Naive B cell (primary cell): ENCODE measurements around the gene CDK11B. TPM values are rescaled to one million over a fixed set of nuclear protein-coding genes. Genes with fewer than 3 reads are reported as not detected.
"Not testable (repeated sequence)": the region's sequence is repeated elsewhere in the genome, so short reads cannot be mapped to it uniquely, and the experiment has no call there.

Source experiments
- ATAC-seq, 2 donors: fragments of 150-1000 bp; cut with Tn5 transposase; 2 replicates each; pipeline ENCODE4 v1.10.0; 2021; ENCODE audit warnings: low read depth in 2 of 2, mild to moderate bottlenecking in 2 of 2, moderate library complexity in 2 of 2
- DNase-seq: peaks from one replicate; pipeline ENCODE4 v3.0.0; 2022
- H3K27ac Mint-ChIP-seq, 6 donors: one replicate each; pipeline ENCODE4 v1.8.0; 2020 to 2022; ENCODE audit warnings: mild to moderate bottlenecking in 6 of 6, mixed read lengths in 6 of 6, moderate library complexity in 5 of 6, inconsistent platforms in 2 of 6
- H3K27me3 Mint-ChIP-seq, 3 donors: one replicate each; pipeline ENCODE4 v1.8.0; 2021 to 2022; ENCODE audit warnings: mixed read lengths in 3 of 3, mild to moderate bottlenecking in 1 of 3
- H3K36me3 Mint-ChIP-seq, 2 donors: one replicate each; pipeline ENCODE4 v1.8.0; 2020 to 2022; ENCODE audit warnings: mixed read lengths in 2 of 2, inconsistent platforms in 1 of 2, mild to moderate bottlenecking in 1 of 2
- H3K4me1 Mint-ChIP-seq, 3 donors: one replicate each; pipeline ENCODE4 v1.8.0; 2020 to 2022; ENCODE audit warnings: mixed read lengths in 3 of 3, inconsistent platforms in 1 of 3, mild to moderate bottlenecking in 1 of 3, moderate library complexity in 1 of 3
- H3K4me3 Mint-ChIP-seq, 8 donors: one replicate each; pipeline ENCODE4 v1.8.0; 2020 to 2022; ENCODE audit warnings: mild to moderate bottlenecking in 8 of 8, mixed read lengths in 8 of 8, moderate library complexity in 8 of 8, inconsistent platforms in 2 of 8
- H3K9me3 Mint-ChIP-seq, 7 donors: one replicate each; pipeline ENCODE4 v1.8.0; 2020 to 2022; ENCODE audit warnings: mixed read lengths in 7 of 7, mild to moderate bottlenecking in 5 of 7, inconsistent platforms in 2 of 7, moderate library complexity in 1 of 7
- polyA plus RNA-seq, 6 donors: library from polyadenylated mRNA; unstranded; fragments of 300-500 nt; fragmentation: Illumina TruSeq; gene quantifications; one replicate each; pipeline ENCODE4 v1.2.3, GENCODE V29; 2021; ENCODE audit warnings: low read depth in 6 of 6

The CDK11B gene
- polyA plus RNA-seq, 6 donors from 2014 or later, result 2.2 to 17.5 (median 8.4) TPM

DNA sequence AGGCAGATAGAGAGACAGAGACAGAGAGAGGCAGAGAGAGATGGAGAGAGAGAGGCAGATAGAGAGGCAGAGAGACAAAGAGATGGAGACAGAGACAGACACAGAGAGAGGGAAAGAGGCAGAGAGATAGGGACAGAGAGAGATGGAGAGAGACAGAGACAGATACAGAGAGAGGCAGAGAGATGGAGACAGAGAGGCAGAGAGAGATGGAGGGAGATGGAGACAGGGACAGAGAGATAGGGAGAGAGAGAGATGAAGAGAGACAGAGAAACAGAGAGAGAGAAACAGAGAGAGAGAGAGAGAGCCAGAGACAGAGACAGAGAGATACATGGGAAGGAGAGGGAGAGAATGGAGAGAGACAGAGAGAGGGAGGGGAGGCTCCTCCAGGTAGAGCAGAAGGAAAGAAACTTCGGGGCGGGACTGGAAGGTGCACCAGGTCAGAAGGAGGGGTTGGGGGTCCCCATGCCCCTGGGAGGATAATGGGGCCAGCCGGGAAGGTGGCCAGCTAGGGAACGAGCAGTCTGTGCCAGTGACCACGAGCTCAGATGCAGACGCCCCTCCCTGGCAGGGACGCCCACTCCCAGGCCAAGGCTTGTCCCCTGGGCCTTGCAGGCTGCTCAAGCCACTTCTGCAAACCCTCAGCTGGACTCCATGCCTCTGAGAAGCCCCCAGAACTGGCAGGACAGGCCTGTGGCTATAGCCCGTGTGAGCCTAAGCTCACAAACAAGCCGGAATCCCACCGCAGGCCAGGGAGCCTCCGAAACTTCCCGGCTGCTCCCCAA lies 62.1 kb downstream of the CDK11B start:
- no peak for DNase-seq
- Mint-ChIP-seq H3K9me3 (no peaks in the 10 kb centered on the region), H3K4me1 (peaks cover 4 to 6% (median 5%) of the 10 kb centered on the region in 3 donors), H3K27me3 (peaks cover 0 to 18% (median 5%) of the 10 kb centered on the region in 3 donors), H3K36me3 (no peaks in the 10 kb centered on the region), H3K4me3 (no peak overlapping the region), H3K27ac (no peak overlapping the region)
- ATAC-seq, result no peak

GRCh38 chr1:1595341-1595740 lies 63.5 kb downstream of the CDK11B start:
- peaks cover 0 to 13% (median 5%) of the 10 kb centered on the region in 3 donors for H3K27me3 Mint-ChIP-seq
- H3K36me3 Mint-ChIP-seq, ATAC-seq, DNase-seq, H3K4me3 Mint-ChIP-seq, H3K27ac Mint-ChIP-seq, H3K9me3 Mint-ChIP-seq, H3K4me1 Mint-ChIP-seq: not testable (repeated sequence)

DNA sequence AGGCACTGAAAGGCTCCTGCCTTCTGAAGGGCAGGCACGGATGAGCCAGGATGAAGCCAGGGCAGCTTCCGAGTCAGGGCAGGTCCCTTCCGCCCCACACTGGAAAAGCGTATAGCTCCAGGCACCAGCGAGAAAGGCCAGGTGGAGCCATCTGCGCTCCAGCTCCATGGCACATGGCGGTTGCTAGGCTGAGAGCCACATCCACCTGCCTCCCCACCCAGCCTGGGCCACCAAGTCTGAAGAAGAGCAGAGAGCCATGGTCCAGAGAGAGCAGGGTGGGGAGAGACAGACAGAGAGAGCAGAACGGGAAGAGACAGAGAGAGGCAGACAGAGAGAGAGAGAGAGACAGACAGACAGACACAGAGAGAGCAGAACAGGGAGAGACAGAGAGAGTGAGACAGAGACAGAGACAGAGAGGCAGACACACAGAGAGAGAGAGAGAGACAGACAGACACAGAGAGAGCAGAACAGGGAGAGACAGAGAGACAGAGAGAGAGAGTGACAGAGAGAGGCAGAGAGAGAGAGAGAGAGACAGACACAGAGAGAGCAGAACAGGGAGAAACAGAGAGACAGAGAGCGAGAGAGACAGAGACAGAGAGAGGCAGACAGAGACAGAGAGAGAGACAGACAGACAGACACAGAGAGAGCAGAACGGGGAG lies 64.1 kb downstream of the CDK11B start:
- H3K36me3 Mint-ChIP-seq, result no peaks in the 10 kb centered on the region
- H3K4me3 Mint-ChIP-seq, result no peak overlapping the region
- no peaks in the 10 kb centered on the region for H3K9me3 Mint-ChIP-seq
- DNase-seq, result no peak
- peaks cover 4 to 6% (median 5%) of the 10 kb centered on the region in 3 donors for H3K4me1 Mint-ChIP-seq
- H3K27me3 Mint-ChIP-seq, result peaks cover 1 to 13% (median 5%) of the 10 kb centered on the region in 3 donors
- peak; percentile 31 to 42 for ATAC-seq
- no peak overlapping the region for H3K27ac Mint-ChIP-seq

GRCh38 chr1:1593834-1594601 lies 64.8 kb downstream of the CDK11B start:
- Mint-ChIP-seq H3K27ac (peak overlapping the region in 1 of 6 donors; percentile 67), H3K4me1 (peaks cover 2 to 5% (median 3%) of the 10 kb centered on the region in 3 donors), H3K27me3 (peaks cover 3 to 11% (median 4%) of the 10 kb centered on the region in 3 donors), H3K9me3 (no peaks in the 10 kb centered on the region), H3K36me3 (no peaks in the 10 kb centered on the region), H3K4me3 (no peak overlapping the region)
- DNase-seq, result no peak
- no peak for ATAC-seq

DNA sequence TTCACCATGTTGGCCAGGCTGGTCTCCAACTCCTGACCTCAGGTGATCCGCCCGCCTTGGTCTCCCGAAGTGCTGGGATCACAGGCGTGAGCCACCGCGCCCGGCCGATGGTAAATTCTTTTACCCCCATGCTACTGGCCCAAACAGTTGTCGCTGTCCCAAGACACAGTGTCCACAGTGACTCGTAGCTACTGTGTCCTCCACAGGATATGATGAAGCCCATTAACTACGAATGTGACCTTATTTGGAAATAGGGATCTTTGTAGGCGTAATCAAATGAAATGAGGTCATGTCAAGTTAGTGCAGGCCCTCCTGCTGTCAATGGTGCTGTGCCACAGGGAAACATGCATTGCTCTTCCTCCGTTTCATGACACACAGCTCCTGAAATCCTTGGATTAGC lies 67.4 kb downstream of the CDK11B start:
- H3K27me3 Mint-ChIP-seq, result peaks cover 0 to 7% (median 3%) of the 10 kb centered on the region in 3 donors
- no peaks in the 10 kb centered on the region for H3K4me1 Mint-ChIP-seq
- ATAC-seq, result no peak
- no peaks in the 10 kb centered on the region for H3K9me3 Mint-ChIP-seq
- no peak for DNase-seq
- H3K4me3 Mint-ChIP-seq, result no peak overlapping the region
- H3K27ac Mint-ChIP-seq, result no peak overlapping the region
- H3K36me3 Mint-ChIP-seq, result no peaks in the 10 kb centered on the region

Other genes with a start within 250 kb of the CDK11B start
- 1 to 10 TPM in 1 of 6 donors, under 1 TPM in 4, not detected in 1; 0.17 to 1.5 (median 0.28) TPM for gene ANKRD65, start 237.7 kb downstream of the CDK11B start, polyA plus RNA-seq
- gene VWA1, start 223.3 kb downstream of the CDK11B start, polyA plus RNA-seq, result under 1 TPM in 1 of 6 donors, not detected in 5; 0.41 TPM
- gene ATAD3C, start 209.3 kb downstream of the CDK11B start, polyA plus RNA-seq, result not detected
- 10 to 100 TPM in 1 of 6 donors, 1 to 10 TPM in 3, under 1 TPM in 2; 0.20 to 10.2 (median 2.9) TPM for gene ATAD3B, start 187.2 kb downstream of the CDK11B start, polyA plus RNA-seq
- gene ATAD3A, start 146.8 kb downstream of the CDK11B start, polyA plus RNA-seq, result 10 to 100 TPM in 1 of 6 donors, 1 to 10 TPM in 5; 2.1 to 13.0 (median 5.8) TPM
- gene TMEM240, start 118.4 kb downstream of the CDK11B start, polyA plus RNA-seq, result not detected
- gene SSU72, start 84.1 kb downstream of the CDK11B start, polyA plus RNA-seq, result 100 to 1,000 TPM; 165 to 257 (median 213) TPM
- under 1 TPM in 3 of 6 donors, not detected in 3; 0.13 to 0.75 (median 0.19) TPM for gene FNDC10, start 58.9 kb downstream of the CDK11B start, polyA plus RNA-seq
- 10 to 100 TPM; 11.0 to 20.6 (median 13.1) TPM for gene MIB2, start 43.5 kb downstream of the CDK11B start, polyA plus RNA-seq
- gene MMP23B, start 26.8 kb downstream of the CDK11B start, polyA plus RNA-seq, result under 1 TPM in 4 of 6 donors, not detected in 2; 0.35 to 0.74 (median 0.53) TPM
- gene SLC35E2B, start 33.8 kb upstream of the CDK11B start, polyA plus RNA-seq, result 10 to 100 TPM; 22.5 to 42.1 (median 33.4) TPM
- gene CDK11A, start 65.4 kb upstream of the CDK11B start, polyA plus RNA-seq, result 10 to 100 TPM; 11.9 to 24.1 (median 14.0) TPM
- gene NADK, start 119.5 kb upstream of the CDK11B start, polyA plus RNA-seq, result 10 to 100 TPM; 38.4 to 56.6 (median 44.5) TPM
- gene GNB1, start 232.1 kb upstream of the CDK11B start, polyA plus RNA-seq, result 100 to 1,000 TPM in 3 of 6 donors, 10 to 100 TPM in 3; 57.9 to 131 (median 92.3) TPM